Measurements from ENCODE around the gene NEK6. TPM values are rescaled to one million over a fixed set of nuclear protein-coding genes. Genes with fewer than 3 reads are reported as not detected.

Gene NEK6
- total RNA-seq, 1 donor from 2014 or later: 26.2 TPM

GRCh38 chr9:124296796-124297550 is 39.2 kb downstream of the NEK6 start:
- DNase-seq: no peak

- peak; percentile 29 for DNase-seq
These were observed 39.8 kb downstream of the NEK6 start for GRCh38 chr9:124297551-124297901.

- DNase-seq: no peak
These were observed 40.3 kb downstream of the NEK6 start for GRCh38 chr9:124297915-124298645.

GRCh38 chr9:124298646-124299235 is 41.0 kb downstream of the NEK6 start:
- DNase-seq: no peak

- no peak for DNase-seq
These were observed 41.9 kb downstream of the NEK6 start for GRCh38 chr9:124299515-124300090.

- no peak for DNase-seq
These were observed 42.6 kb downstream of the NEK6 start for GRCh38 chr9:124300312-124300711.

GRCh38 chr9:124302921-124303320 is 45.2 kb downstream of the NEK6 start:
- DNase-seq: no peak

GRCh38 chr9:124303762-124304161 is 46.0 kb downstream of the NEK6 start:
- no peak for DNase-seq

- DNase-seq: no peak
These were observed 46.5 kb downstream of the NEK6 start for GRCh38 chr9:124304285-124304684.

- no peak for DNase-seq
These were observed 48.5 kb downstream of the NEK6 start for GRCh38 chr9:124306098-124306735.

GRCh38 chr9:124307379-124308030 is 49.8 kb downstream of the NEK6 start:
- no peak for DNase-seq

- no peak for DNase-seq
These were observed 51.1 kb downstream of the NEK6 start for GRCh38 chr9:124308606-124309491.

GRCh38 chr9:124309667-124310084 is 51.9 kb downstream of the NEK6 start:
- DNase-seq: no peak

GRCh38 chr9:124311283-124311682 is 53.5 kb downstream of the NEK6 start:
- DNase-seq: no peak

GRCh38 chr9:124312290-124313265 is 54.8 kb downstream of the NEK6 start:
- DNase-seq: no peak

- DNase-seq: no peak
These were observed 56.2 kb downstream of the NEK6 start for GRCh38 chr9:124313940-124314339.

- DNase-seq: no peak
These were observed 58.1 kb downstream of the NEK6 start for GRCh38 chr9:124315882-124316281.

- peak; percentile 27 for DNase-seq
These were observed 62.6 kb downstream of the NEK6 start for GRCh38 chr9:124320062-124320973.

- DNase-seq: no peak
These were observed 63.7 kb downstream of the NEK6 start for GRCh38 chr9:124321416-124321815.
